GM12878 (cell line): ENCODE results near the gene KIF6.
"Not testable (repeated sequence)": the region's sequence is repeated elsewhere in the genome, so short reads cannot be mapped to it uniquely, and the experiment has no call there.

Experiments used
- SUPT20H ChIP-seq: IDR thresholded peaks from 2 replicates; pipeline ENCODE4 v1.6.1; 2011; ENCODE audit warnings: low read depth, mild to moderate bottlenecking, low read length, moderate library complexity, borderline replicate concordance; ENCODE audit not compliant: control insufficient read depth
- ZNF384 ChIP-seq: IDR thresholded peaks from 2 replicates; pipeline ENCODE4 v1.6.1; 2012; ENCODE audit warnings: low read depth, mild to moderate bottlenecking, low read length, improper control_type of control experiment, borderline replicate concordance
- TF ChIP-seq, protein P1 (sequence below), 3 experiments: IDR thresholded peaks in 2 of 3; conservative IDR thresholded peaks in 1 of 3; 2 replicates each; pipeline ENCODE4 v1.5.1; 2011; ENCODE audit warnings: low read depth in 3 of 3, low read length in 3 of 3, mild to moderate bottlenecking in 3 of 3, control low read depth in 2 of 3, moderate library complexity in 2 of 3, inconsistent platforms in 1 of 3, mixed read lengths in 1 of 3; ENCODE audit not compliant: control insufficient read depth in 2 of 3, insufficient read depth in 1 of 3; ENCODE audit errors: extremely low read depth in 1 of 3

DNA sequence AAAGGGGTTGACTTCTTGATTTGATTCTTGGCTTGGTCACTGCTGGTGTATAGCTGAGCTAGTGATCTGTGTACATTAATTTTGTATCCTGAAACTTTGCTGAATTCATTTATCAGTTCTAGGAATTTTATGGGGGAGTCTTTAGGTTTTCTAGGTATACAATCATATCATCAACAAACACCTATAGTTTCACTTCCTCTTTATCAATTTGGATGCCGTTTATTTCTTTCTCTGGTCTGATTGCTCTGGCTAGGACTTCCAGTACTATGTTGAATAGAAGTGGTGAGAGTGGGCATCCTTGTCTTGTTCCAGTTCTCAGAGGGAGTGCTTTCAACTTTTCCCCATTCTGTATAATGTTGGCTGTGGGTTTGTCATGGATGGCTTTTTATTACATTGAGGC lies 245.4 kb downstream of the KIF6 start:
- TF ChIP-seq ZNF384, SUPT20H: not testable (repeated sequence)
- TF ChIP-seq, protein P1, sequence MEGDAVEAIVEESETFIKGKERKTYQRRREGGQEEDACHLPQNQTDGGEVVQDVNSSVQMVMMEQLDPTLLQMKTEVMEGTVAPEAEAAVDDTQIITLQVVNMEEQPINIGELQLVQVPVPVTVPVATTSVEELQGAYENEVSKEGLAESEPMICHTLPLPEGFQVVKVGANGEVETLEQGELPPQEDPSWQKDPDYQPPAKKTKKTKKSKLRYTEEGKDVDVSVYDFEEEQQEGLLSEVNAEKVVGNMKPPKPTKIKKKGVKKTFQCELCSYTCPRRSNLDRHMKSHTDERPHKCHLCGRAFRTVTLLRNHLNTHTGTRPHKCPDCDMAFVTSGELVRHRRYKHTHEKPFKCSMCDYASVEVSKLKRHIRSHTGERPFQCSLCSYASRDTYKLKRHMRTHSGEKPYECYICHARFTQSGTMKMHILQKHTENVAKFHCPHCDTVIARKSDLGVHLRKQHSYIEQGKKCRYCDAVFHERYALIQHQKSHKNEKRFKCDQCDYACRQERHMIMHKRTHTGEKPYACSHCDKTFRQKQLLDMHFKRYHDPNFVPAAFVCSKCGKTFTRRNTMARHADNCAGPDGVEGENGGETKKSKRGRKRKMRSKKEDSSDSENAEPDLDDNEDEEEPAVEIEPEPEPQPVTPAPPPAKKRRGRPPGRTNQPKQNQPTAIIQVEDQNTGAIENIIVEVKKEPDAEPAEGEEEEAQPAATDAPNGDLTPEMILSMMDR (IDR thresholded peaks at IDR 0.05 in 2 of 3, conservative IDR thresholded peaks at IDR 0.05 in 1 of 3; ENCODE audit: control insufficient read depth in 2 of 3, extremely low read depth in 1 of 3, insufficient read depth in 1 of 3, low read depth in 3 of 3, low read length in 3 of 3) = not testable (repeated sequence)
